ENCODE data around the gene DSCAM.
"Not testable (repeated sequence)": the region's sequence is repeated elsewhere in the genome, so short reads cannot be mapped to it uniquely, and the experiment has no call there.

Gene DSCAM

DNA sequence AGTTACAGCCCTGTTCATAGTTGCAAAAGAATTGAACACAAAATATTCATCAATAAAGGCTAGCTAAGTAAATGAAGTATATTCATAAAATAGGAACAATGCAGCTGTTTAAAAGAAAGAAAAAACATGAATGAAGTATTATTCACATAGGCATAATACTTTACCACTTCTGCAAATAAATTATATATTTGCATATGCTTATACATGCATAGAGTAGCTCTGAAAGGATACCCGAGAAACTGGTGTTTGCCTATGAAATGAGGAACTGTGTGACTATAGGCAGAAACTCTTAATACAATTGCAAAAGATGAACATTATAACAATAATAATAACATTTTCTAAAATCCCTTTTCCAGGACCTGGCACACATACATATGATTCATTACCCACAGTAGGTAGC is 385.9 kb downstream of the DSCAM start:
- no peak for DNase-seq
- in situ Hi-C loops (cut with HindIII; ENCODE audit: low pct_ligation_motif_present, low pct_unique_long_range_greater_than_20kb, low sequenced_read_pairs): no loop called here

DNA sequence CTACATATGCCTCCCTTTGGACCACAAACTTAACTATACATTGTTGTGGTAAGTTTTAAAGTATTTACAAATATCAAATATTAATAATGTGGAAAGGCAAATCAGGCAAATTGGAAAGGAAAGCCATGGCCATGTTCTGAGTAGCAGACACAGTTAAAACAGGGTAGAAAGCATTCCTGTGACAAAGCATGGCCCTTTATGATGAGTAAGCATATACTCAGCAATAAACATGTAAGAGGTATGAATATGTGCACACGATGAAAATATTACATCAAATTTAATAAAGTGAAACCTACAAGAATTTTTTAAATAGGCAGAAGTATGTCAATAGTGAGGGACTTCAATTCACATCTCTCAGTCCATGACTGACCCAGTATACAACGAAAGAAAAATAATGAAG is 389.2 kb downstream of the DSCAM start:
- in situ Hi-C loops (cut with HindIII; ENCODE audit: low pct_ligation_motif_present, low pct_unique_long_range_greater_than_20kb, low sequenced_read_pairs): no loop called here
- DNase-seq: no peak

DNA sequence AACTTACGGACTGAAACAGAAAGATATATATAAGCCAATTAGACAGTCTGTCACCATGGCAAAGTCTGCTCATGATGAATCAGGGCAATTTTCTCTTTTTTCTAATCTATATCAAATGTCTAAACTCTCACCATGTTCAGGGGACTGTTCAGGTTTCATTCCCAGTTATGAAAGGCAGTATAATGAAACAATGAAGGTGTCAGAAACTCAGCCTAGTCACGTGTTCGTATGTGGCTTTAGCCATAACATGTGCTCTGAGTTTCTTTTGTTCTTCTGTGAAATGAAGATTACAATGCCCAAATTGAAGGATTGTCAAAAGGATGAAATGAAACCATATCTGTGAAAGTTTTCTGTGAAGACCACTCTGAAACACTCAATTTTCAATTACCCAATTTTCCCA is 392.9 kb downstream of the DSCAM start:
- in situ Hi-C loops (cut with HindIII; ENCODE audit: low pct_ligation_motif_present, low pct_unique_long_range_greater_than_20kb, low sequenced_read_pairs): no loop called here
- no peak for DNase-seq

DNA sequence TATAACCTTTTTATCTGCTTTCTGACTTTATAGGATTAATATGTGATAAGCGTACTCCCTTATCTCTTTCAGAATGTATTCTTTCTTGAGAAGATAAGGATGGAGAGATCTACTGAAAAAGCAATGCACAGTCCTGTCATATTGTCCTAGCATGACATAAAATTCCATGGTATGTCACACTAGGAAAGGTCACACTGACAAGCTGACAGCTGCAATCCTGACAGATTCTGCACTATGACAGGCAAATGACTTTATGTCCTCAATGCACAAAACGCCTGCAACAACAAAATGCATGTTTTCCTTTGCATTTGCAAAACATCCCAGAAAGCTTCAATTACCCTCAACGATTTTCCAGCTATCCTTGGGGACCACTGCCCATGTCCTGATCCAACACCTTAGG is 393.8 kb downstream of the DSCAM start:
- in situ Hi-C loops (cut with HindIII; ENCODE audit: low pct_ligation_motif_present, low pct_unique_long_range_greater_than_20kb, low sequenced_read_pairs): no loop called here
- no peak for DNase-seq

DNA sequence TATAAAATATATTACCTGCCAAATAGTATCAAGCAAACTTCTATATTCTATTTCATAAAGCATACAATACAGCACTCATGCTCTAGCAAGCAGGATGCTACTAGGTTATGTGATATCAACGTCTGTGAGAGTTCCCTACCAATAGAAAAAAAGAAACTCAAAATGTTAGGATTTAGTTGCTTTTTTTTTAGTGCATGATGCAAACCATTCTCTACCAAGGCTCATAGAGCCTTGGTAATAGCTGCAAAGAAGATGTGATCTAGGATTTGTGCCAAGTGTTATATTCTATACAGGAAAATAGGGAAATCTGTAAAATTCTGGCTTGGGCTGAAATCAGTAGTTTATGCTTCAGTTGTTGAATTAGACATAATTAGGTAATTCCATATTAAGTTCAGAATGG is 394.4 kb downstream of the DSCAM start:
- no peak for DNase-seq
- in situ Hi-C loops (cut with HindIII; ENCODE audit: low pct_ligation_motif_present, low pct_unique_long_range_greater_than_20kb, low sequenced_read_pairs): no loop called here

DNA sequence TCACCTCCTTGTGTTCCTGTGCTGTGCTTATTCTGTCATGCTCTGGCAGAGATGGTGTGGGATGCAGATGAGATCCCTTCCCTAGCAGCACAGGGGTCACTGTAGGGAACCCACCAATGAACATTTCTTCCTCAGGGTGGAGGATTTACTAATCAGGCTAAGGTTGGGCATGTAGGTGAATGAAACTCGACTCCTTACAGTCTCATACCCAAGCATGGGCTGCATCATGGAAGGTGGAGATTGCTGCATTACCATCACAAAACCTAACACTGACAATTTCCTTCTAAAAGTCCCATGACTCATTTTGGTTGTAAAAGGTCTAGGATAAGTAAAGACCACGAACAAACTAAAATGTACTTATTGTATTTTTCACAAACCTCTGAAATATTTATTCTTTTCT is 399.9 kb downstream of the DSCAM start:
- in situ Hi-C loops (cut with HindIII; ENCODE audit: low pct_ligation_motif_present, low pct_unique_long_range_greater_than_20kb, low sequenced_read_pairs): no loop called here
- no peak for DNase-seq

DNA sequence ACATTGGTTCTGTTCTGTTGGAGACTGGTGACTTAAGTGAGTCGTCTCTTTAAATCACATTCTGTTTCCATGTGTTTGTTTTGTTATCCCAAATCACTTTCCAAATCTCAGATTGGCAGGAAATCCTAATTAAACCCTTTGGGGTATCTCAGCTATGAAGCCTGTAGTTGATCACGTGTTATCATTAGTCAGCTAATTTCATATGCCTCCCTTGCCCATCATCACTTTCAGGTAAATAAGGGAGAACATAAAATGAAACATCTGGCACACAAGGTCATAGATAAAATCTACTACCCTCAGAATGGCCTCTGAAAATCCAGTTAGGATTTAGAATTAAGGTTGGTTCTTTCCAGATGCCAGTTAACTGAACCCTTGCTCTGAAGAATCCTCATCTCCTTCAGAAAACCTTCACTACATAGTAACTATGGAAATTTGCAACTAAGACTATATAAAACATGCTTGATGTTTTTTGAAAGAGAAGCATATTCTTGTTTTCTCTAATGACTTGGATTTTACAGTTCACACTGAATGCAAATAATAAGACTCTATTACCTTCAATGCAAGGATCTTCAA is 401.5 kb downstream of the DSCAM start:
- in situ Hi-C loops (cut with HindIII; ENCODE audit: low pct_ligation_motif_present, low pct_unique_long_range_greater_than_20kb, low sequenced_read_pairs): no loop called here
- no peak for DNase-seq

DNA sequence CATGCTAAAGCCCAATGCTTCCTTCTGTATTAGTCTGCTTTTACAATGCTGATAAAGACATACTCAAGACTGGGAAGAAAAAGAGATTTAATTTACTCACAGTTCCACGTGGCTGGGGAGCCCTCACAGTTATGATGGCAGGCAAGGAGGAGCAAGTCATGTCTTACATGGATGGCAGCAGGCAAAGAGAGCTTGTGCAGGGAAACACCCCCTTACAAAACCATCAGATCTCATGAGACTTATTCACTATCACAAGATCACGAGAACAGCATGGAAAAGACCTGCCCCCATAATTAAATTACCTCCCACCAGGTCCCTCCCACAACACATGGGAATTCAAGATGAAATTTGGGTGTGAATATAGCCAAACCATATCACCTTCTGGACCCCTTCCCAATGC is 407.4 kb downstream of the DSCAM start:
- DNase-seq; in situ Hi-C loops (cut with HindIII; ENCODE audit: low pct_ligation_motif_present, low pct_unique_long_range_greater_than_20kb, low sequenced_read_pairs): not testable (repeated sequence)

DNA sequence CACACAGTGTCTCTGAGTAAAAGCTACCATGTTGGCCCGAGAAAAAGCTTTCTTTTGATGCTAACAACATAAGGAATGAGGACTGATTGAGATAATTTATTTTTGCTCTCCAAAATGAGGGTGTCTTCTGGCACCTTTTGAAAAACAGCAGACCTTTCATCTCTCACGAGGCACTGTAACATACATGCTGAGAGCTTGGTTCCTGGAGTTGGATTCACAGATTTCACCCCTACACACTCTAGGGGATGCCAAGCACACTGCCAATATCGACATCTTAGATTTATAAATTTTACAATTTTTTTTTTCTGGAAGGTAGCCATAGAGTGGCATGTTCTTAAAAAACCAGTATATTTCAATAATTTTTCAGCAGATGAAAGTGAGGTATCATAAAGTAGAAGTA is 408.3 kb downstream of the DSCAM start:
- in situ Hi-C loops (cut with HindIII; ENCODE audit: low pct_ligation_motif_present, low pct_unique_long_range_greater_than_20kb, low sequenced_read_pairs): no loop called here

DNA sequence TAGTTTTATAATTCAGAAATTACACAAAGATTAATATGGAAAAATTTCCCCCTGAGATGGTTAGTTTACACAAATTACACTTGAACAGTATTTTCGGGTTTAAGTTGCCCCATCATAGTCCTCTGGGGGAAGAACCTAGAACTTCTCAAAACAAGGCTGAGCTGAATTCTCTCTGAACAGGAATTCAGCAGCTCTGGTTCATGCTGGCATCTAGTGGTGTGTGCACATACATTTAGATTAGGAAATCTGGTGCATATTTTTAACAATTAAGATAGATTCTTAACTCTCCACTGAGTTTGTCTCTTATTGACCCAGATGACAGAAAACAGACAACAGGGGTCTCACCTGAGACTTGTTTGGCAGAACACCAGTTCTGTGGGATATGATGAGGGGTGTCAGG is 410.7 kb downstream of the DSCAM start:
- in situ Hi-C loops (cut with HindIII; ENCODE audit: low pct_ligation_motif_present, low pct_unique_long_range_greater_than_20kb, low sequenced_read_pairs): no loop called here
- no peak for DNase-seq

More for the DNA sequence above, 408.3 kb downstream of the DSCAM start:
- DNase-seq: no peak

DNA sequence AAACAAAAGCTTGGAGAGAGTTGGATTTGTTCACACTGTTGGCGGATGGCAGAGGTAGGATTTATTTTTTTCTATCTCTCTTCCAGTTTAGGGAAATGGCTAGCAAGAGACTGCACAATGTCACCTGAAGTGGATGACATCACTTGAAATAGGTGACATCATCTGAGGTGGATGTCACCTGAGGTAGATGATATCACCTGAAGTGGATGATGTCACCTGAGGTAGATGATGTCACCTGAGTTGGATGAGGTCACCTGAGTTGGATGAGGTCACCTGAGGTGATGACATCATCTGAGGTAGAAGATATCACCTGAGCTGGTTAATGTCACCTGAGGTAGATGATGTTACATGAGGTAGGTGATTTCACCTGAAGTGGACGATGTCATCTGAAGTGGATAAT is 413.4 kb downstream of the DSCAM start:
- DNase-seq: no peak
- in situ Hi-C loops (cut with HindIII; ENCODE audit: low pct_ligation_motif_present, low pct_unique_long_range_greater_than_20kb, low sequenced_read_pairs): no loop called here

DNA sequence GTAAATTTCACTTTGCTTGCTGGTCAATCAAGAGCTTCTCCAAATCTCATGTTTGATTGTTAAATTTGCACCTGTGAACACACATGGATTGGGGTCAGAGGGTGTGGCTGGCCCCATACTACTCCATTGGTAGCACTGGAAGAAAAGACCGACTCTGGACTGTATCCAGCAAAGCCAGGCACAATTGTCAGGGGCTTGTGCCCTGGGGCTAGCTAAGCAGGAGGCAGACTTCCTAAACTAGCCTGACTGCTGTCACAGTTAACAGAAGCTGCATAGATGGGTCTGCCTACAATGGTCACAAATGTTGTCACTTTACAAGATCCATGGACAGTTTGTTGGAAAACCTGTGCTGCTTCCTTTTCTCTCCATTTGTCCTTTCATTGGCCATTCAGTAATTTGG is 421.0 kb downstream of the DSCAM start:
- in situ Hi-C loops (cut with HindIII; ENCODE audit: low pct_ligation_motif_present, low pct_unique_long_range_greater_than_20kb, low sequenced_read_pairs): no loop called here
- no peak for DNase-seq

DNA sequence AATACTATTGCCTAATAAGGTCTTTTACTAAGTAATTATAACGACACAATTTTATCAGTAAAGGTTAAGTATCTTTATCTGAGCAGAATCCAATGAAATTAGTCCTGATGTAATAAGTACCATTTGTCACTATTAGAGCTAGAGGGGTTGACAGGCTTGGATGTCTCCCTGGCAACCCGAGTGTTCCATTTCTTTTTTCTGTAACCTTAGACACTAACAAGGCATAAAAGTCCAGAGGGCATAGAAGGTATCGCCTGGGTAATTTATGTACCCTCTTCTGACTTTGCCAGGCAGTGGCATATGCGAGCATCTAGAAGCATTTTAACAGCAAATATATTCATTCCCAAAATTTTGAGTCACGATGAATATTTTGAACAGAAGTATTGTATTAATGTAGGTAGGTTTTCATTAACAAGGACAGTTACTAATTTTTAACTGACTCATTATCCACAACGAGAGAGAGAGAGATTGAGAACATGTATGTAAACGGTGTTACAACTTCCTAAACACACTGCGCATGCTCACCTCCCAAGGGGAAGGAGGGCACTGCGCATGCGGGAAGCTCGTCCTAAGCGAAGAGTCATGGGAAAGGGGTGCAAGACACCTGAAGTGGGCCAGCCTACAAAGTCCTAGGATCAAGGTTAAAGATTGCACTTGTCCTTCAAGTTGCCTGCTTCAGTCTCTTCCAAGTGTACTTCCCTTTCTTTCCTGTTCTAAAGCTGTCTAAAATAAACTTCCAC is 423.9 kb downstream of the DSCAM start:
- in situ Hi-C loops (cut with HindIII; ENCODE audit: low pct_ligation_motif_present, low pct_unique_long_range_greater_than_20kb, low sequenced_read_pairs): no loop called here
- DNase-seq: no peak

DNA sequence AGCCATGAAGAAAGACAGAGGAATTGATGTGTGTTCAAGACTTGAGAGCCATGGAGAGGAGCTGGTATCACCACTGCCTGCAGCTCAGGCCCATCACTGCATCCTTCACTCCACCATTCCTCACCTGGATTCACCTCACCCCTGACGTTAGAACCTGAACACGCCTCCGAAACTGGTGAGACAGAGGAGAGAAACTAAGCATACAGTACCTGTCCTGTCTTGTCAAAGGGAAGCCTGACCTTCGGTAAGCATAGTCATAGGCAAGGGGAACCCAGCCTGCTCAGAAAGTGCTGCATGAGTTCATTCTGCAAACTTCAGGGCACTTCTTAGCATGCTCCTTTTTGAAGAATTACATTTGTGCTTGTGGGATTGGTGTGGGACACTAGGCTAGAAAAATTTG is 425.8 kb downstream of the DSCAM start:
- in situ Hi-C loops (cut with HindIII; ENCODE audit: low pct_ligation_motif_present, low pct_unique_long_range_greater_than_20kb, low sequenced_read_pairs): no loop called here
- DNase-seq: no peak

DNA sequence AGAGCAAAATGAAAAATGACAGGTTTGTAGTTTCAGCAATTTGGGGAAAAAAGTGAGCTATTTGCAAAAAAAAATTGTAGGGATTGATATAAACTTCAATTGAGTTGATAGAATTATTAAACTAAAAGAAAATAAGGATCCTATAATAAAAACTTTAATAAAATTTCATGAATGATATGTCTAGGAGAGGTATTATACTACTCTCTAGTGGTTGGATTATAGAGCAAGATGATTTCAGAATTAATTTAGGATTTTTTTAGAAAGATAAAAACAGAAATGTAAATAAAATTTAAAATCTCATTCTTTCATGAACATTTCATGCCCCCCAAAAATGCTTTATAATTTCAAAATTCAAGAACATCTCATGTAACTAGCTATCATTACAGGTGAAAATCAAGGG is 430.4 kb downstream of the DSCAM start:
- no peak for DNase-seq
- in situ Hi-C loops (cut with HindIII; ENCODE audit: low pct_ligation_motif_present, low pct_unique_long_range_greater_than_20kb, low sequenced_read_pairs): no loop called here

DNA sequence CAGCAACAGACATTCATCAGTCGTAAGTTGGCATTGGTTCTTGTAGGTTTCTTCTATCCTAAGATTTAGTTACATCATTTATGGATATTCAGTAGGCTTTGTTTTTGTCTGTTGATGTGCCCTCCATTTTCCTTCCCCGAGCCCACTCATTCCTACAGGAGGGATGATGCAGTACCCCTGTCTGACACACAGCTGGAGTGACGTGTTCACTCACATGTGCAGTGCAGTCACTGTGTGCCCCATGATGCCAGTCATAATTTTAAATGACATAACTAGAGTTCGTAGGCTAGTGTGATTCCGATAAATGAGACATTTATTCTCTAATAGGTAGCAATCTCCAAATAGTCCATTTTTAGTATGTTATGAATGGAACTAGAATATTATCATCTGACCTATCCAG is 438.4 kb downstream of the DSCAM start:
- DNase-seq: no peak
- in situ Hi-C loops (cut with HindIII; ENCODE audit: low pct_ligation_motif_present, low pct_unique_long_range_greater_than_20kb, low sequenced_read_pairs): no loop called here

DNA sequence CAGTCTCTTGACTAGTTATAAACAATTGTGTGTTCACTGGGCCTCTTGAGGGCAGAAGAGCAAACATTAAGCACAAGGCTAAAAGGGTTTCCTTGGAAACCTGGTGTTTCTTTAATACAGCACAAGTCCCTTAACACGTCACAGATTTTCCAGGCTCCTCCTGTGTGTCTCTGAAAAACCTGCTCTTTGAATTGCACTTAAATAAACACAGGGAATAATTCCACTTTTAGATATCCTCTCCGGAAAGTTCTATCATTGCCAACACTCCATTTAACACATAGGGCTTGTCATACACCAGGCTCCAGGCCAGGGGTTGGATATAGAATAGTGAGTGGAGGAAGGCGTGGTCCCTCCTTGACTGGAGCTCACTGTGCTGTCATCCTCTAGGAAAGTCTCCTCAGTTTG is 442.6 kb downstream of the DSCAM start:
- in situ Hi-C loops (cut with HindIII; ENCODE audit: low pct_ligation_motif_present, low pct_unique_long_range_greater_than_20kb, low sequenced_read_pairs): no loop called here
- DNase-seq: no peak

DNA sequence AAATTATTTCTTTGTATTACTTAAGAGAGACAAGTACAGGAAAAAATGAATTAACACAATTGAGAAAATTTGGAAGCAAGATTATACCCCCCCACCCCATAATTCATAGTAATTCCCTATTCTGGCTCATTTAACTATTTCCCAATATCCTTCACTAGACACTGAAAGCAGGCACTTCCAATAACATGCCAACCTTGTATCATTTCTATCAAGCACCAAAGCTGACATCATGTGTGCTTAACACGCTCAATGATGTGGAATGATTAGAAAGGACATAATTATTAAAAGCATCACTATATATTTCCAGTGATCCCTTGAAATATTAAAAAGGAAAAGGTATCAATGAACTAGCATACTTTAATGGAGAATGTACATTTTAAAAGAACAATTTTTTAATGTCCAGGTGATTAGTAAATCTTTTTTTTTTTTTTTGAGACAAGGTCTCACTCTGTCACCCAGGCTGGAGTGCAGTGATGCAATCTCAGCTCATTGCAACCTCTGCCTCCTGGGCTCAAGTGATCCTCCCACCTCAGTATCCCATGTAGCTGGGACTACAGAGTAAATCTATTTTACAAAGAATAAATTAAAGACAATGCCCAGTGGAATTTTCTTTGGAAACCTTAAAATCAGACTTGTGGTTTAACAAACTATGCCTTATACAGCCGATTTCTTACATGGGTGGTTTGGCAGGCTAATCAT is 443.9 kb downstream of the DSCAM start:
- DNase-seq: no peak

DNA sequence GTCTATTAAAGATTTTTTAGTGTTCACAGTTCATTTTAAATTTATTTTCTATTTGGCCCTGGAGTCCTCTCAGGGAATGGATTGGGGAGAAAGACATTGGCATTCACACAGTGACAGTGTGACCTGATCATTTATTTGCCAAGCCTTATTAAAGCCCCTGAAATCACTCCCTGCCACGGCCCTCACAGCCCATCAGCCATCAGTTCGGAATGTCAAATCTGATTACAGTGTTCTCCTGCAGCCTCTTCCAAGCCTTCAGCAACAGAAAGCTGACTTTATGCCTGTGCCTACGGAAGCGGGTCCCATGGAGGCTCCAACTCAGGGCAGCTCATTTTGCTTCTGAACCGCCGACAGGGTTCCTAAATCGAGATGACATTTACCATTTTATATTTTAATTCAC is 451.2 kb downstream of the DSCAM start:
- in situ Hi-C loops (cut with HindIII; ENCODE audit: low pct_ligation_motif_present, low pct_unique_long_range_greater_than_20kb, low sequenced_read_pairs): no loop called here
- no peak for DNase-seq

More for the DNA sequence above, 443.9 kb downstream of the DSCAM start:
- in situ Hi-C loops (cut with HindIII; ENCODE audit: low pct_ligation_motif_present, low pct_unique_long_range_greater_than_20kb, low sequenced_read_pairs): no loop called here

DNA sequence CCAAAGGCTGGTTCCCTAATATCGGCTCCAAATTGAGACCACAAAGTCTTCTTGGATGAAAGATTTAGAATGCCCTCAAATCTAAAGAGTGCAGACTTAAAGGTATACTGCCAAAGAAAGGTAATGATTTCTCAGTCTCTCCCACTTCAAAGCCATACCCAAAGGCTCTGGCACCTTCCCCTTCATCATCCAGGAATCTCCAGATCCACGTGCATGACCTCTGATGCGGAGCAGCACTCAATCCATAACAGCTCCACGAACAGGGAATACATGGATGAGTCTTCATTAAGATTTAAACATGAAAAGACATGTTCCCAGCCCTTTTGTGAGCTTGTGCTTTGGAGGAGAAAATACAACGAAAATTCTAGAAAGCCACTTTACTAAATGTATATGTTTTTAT is 453.9 kb downstream of the DSCAM start:
- in situ Hi-C loops (cut with HindIII; ENCODE audit: low pct_ligation_motif_present, low pct_unique_long_range_greater_than_20kb, low sequenced_read_pairs): no loop called here
- no peak for DNase-seq
